ENCODE data around the gene GNG8.
A peak's percentile ranks its signal among the peaks of the same experiment; 100 is the strongest.

GNG8 gene

GRCh38 chr19:46618670-46619231 lies 17.3 kb downstream of the GNG8 start:
- no peak for DNase-seq (ENCODE audit: low read depth in 2 of 2)

- DNase-seq (ENCODE audit: low read depth in 2 of 2) = no peak
These were observed 18.4 kb downstream of the GNG8 start for GRCh38 chr19:46617601-46618000.

GRCh38 chr19:46616631-46617322 lies 19.2 kb downstream of the GNG8 start:
- peak in 1 of 2 donors; percentile 68 for DNase-seq (ENCODE audit: low read depth in 2 of 2)

DNA sequence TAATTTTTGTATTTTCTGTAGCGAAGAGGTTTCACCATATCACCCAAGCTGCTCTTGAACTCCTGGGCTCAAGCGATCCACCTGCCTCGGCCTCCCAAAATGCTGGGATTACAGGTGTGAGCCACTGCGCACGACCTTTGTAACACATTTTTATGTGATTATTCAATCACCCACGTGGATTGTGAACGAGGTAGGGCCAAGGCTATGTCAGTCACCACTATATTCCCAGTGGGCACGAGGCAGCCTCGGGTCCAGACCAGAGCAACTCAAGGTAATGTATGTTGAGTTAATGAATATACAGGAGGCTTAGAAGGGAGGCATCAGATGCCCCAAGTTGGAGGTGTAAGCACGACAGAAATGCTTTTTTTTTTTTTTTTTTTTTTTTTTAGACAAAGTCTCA lies 20.0 kb downstream of the GNG8 start:
- no peak for DNase-seq (ENCODE audit: low read depth in 2 of 2)

DNA sequence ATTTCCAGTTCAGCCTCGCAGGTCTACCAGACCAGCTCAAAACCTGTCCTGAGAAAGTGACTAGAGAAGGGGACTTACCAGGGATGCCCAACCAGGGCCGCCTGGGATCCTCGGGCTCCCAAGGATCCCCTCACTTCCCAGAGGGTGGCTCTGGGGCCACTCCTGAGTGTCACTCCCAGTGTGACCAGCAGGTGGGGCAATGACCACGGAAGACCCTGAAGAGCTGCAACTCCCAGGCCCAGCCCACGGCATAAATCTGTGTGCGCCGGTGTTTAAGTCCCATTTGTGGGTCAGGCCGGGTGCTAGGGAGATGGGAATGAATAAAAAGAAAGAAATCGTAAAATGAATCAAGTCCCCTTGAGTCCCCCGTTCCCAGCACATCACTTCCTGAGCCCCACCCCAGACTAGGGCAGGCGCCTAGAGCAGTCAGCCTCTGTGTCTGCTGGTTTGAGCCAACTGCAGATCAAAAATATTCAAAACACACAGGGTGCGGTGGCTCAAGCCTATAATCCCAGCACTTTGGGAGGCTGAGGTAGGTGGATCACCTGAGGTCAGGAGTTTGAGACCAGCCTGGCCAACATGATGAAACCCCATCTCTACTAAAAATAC lies 21.8 kb downstream of the GNG8 start:
- peak; percentile 77 to 83 for DNase-seq (ENCODE audit: low read depth in 2 of 2)

DNA sequence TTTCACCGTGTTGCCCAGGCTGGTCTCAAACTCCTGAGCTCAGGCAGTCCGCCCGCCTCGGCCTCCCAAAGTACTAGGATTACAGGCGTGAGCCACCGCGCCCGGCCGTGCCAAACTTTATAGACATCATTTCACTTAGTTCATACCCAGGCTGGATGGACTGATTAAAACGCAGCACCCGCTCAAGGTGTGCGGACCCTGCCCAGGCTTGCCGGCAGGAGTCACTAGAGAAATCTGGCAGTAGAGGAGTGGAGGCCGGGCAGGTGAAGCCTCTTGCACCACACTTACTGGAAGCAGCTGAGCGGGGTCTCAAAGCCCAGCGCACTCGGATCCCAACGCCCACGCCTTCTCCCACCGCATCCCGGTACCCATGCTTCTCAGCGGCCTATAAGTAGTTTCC lies 22.5 kb downstream of the GNG8 start:
- DNase-seq (ENCODE audit: low read depth in 2 of 2) = no peak

- DNase-seq (ENCODE audit: low read depth in 2 of 2) = no peak
These were observed 24.2 kb downstream of the GNG8 start for GRCh38 chr19:46611776-46612175.

DNA sequence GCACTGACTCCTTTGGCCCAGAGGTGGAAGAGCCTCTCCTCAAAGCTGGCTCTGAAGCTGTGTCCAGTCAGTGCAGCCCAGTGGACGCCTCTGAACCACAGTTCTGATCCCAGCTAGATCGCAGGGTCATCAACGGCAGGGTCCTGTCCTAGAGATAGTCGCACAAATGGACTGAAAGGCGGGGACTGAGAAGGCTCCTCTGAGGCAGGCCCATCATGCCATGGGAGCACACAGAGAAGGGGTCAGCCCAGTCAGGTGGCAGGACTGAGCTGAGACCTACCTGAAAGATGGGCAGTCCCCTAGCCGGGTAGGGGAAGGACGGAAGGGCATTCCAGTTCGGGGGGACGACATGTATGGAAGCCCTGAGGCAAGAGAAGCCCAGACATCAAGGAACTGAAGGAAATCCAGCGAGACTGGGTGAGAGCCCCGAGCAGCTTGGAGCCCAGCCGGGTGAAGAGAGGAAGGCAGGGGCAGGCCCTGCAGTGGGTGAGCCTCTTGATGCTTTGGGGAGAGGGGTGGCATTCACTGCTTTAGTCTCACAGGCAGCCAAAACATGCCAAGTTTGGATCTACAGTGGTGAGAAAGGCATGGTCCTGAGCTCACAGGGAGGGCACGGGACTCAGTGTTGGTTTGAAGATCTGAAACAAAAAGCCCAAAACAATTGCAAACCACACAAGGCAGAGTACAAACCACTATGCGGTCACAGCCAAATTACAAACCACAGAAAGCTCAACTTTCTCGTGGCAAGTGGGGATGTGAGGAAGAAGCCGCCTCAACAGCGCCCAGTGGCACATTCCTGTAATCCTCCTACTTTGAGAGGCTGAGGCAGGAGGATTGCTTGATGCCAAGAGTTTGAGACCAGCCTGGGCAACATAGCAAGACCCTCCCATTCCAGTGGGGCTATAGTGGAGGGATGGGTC lies 24.9 kb downstream of the GNG8 start:
- no peak for DNase-seq (ENCODE audit: low read depth in 2 of 2)

GRCh38 chr19:46610413-46610775 lies 25.6 kb downstream of the GNG8 start:
- no peak for DNase-seq (ENCODE audit: low read depth in 2 of 2)

DNA sequence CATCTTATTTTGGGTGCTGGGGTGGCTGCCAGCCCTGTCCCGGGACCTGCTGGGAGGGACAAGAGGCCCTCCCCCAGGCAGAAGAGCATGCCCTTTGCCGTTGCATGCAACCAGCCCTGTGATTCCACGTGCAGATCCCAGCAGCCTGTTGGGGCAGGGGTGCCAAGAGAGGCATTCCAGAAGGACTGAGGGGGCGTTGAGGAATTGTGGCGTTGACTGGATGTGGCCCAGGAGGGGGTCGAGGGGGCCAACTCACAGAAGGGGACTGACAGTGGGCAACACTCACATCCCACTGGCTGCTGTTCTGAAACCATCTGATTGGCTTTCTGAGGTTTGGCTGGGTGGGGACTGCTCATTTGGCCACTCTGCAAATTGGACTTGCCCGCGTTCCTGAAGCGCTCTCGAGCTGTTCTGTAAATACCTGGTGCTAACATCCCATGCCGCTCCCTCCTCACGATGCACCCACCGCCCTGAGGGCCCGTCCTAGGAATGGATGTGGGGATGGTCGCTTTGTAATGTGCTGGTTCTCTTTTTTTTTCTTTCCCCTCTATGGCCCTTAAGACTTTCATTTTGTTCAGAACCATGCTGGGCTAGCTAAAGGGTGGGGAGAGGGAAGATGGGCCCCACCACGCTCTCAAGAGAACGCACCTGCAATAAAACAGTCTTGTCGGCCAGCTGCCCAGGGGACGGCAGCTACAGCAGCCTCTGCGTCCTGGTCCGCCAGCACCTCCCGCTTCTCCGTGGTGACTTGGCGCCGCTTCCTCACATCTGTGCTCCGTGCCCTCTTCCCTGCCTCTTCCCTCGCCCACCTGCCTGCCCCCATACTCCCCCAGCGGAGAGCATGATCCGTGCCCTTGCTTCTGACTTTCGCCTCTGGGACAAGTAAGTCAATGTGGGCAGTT lies 26.2 kb downstream of the GNG8 start:
- DNase-seq (ENCODE audit: low read depth in 2 of 2) = no peak

- no peak for DNase-seq (ENCODE audit: low read depth in 2 of 2)
These were observed 27.2 kb downstream of the GNG8 start for GRCh38 chr19:46608581-46609345.

DNA sequence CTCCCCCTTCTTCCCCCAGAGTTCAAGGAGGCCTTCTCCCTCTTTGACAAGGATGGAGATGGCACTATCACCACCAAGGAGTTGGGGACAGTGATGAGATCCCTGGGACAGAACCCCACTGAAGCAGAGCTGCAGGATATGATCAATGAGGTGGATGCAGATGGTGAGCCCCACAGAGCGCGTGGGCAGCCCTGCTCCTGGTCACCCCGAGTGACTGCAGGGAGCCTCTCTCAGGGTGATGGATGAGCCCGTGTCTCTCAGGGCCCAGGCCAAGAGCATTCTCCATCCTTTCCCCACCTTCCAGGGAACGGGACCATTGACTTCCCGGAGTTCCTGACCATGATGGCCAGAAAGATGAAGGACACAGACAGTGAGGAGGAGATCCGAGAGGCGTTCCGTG lies 27.8 kb downstream of the GNG8 start:
- no peak for DNase-seq (ENCODE audit: low read depth in 2 of 2)

- DNase-seq (ENCODE audit: low read depth in 2 of 2) = no peak
These were observed 28.6 kb downstream of the GNG8 start for GRCh38 chr19:46607448-46607841.

DNA sequence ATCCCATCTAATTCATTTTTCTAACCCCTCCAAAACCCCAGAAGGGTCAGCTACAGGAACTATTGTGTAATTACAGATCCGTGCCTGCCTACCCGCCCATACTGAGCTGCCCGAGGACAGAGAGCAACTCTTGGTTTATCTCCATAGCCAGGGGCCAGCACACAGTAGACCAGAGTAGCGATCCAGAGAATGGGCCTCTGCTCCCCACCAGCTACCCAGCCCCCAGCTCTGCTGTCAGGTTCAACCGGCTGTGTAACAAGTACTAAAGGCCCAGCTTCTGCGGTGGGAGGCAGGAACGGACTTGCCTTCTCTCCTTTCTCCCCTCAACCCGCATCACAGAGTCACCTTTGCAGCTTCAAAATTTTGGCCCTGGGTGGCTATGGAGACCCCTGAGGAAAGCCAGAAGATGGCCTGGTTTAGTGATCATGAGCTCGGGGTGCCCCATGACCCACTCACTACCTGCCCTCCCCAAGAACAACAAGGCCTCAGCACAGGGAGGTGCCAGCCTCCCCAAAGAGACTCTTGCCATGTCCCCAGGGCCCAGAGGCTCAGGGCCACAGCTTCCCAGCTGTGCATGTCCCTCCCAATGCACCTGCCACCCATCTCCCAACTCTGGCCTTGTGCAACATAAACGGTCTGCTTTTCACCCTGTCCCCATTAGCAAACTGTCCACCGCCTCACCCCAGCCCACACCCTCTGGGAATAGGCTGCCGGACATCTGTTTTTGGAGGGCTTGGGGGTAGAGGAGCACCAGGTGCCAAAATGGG lies 29.1 kb downstream of the GNG8 start:
- DNase-seq (ENCODE audit: low read depth in 2 of 2) = no peak

GRCh38 chr19:46606019-46606418 lies 30.0 kb downstream of the GNG8 start:
- no peak for DNase-seq (ENCODE audit: low read depth in 2 of 2)

DNA sequence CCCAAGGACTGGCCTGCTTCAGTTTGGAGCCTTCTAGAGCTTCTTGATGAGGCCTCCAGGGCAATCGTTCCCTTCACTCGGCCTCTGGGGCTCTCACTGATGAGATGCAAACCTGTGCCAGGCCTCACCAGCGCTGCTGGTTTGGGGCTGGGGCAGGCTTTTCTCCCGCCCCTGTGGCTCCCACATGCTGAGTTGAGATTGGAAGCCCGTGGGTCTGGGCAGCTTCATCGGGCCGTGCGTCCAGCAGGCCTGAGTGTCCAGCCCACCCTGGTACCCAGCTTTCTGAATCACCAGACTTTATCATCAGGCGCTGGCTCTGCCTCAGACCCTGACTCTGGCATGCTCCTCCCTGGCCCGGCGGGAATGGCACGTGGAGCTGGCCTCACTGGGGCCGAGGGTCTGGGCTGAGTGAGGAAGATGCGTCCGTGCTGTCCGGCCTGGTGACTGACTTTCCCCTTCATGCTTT lies 30.6 kb downstream of the GNG8 start:
- no peak for DNase-seq (ENCODE audit: low read depth in 2 of 2)

GRCh38 chr19:46604781-46605355 lies 31.1 kb downstream of the GNG8 start:
- DNase-seq (ENCODE audit: low read depth in 2 of 2) = no peak

- DNase-seq (ENCODE audit: low read depth in 2 of 2) = no peak
These were observed 32.2 kb downstream of the GNG8 start for GRCh38 chr19:46603752-46604231.

- no peak for DNase-seq (ENCODE audit: low read depth in 2 of 2)
These were observed 32.8 kb downstream of the GNG8 start for GRCh38 chr19:46603195-46603637.
